ENCODE data around the gene KRT77. TPM values are rescaled to one million over a fixed set of nuclear protein-coding genes. Genes with fewer than 3 reads are reported as not detected.
"Not testable (repeated sequence)": the region's sequence is repeated elsewhere in the genome, so short reads cannot be mapped to it uniquely, and the experiment has no call there.

The KRT77 gene
- total RNA-seq (2014; rRNA removed) (not detected in 2 replicates), Bru-seq, nascent RNA (not detected), BruChase-seq, experiment 1, labeled RNA remaining after a 6-hour chase (not detected), BruChase-seq, experiment 2, labeled RNA remaining after a 2-hour chase (not detected)
- long read RNA-seq: 0 reads

DNA sequence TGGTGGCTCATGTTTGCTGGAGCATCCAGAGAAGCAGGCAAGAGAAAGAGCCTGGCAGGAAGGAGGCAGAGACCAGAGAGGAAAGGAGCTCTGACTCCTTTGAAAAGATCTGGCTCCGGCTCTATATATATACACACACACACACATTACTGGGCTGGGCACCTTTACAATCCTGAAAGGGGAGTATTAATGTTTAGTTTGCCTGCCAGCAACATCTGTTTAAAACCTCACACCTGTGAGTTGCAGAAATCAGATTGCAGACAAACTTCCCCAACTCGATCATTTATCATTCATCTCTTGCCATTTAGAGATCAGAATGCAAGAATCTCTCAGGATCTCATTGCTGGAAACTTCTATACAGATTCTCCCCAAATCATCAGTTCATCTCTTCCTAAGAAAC, at the start of gene KRT77:
Gene KRT77 (minus strand): TSS at position 101 of the 400 bp plus-strand sequence. CDS start 90 bp downstream, at position 11.
- no TSS peak for BruUV-seq (replicated peaks)
- no peaks in the 10 kb centered on the region for H3K36me3 ChIP-seq (ENCODE audit: low read depth, low read length)
- H3K4me2 ChIP-seq (ENCODE audit: low read length): no peak within 1 kb of the TSS
- no peaks in the 10 kb centered on the region for H4K20me1 ChIP-seq (ENCODE audit: low read length)
- ATAC-seq (no peak), DNase-seq (no peak)
- no peaks in the 10 kb centered on the region for H3K4me1 ChIP-seq (ENCODE audit: insufficient read depth, low read length)
- ChIA-PET POLR2A (ENCODE audit: unreplicated experiment) (no interaction called here), CTCF (no interaction called here)
- TF ChIP-seq EZH2 (IDR thresholded peaks at IDR 0.05; ENCODE audit: low read length, unreplicated experiment) (no peak), CTCF (conservative IDR thresholded peaks at IDR 0.05; ENCODE audit: low read depth, low read length) (no peak), EZH2phosphoT487 (IDR thresholded peaks at IDR 0.05; ENCODE audit: borderline replicate concordance, low read length) (no peak)
- no peak within 1 kb of the TSS for H3K4me3 ChIP-seq (ENCODE audit: low read length)
- no peaks in the 10 kb centered on the region for H3K9me2 ChIP-seq (replicated peaks; ENCODE audit: low read length)
- no peaks in the 10 kb centered on the region for H3F3A ChIP-seq (ENCODE audit: low read length, unreplicated experiment)
- intact Hi-C loops (cut with micrococcal nuclease): no loop called here
- H3K9me3 ChIP-seq (ENCODE audit: low read length): no peaks in the 10 kb centered on the region
- peaks cover 19% of the 10 kb centered on the region for H3K27me3 ChIP-seq (ENCODE audit: low read length)
- H3K79me2 ChIP-seq (ENCODE audit: low read length): no peaks in the 10 kb centered on the region
- no peak within 1 kb of the TSS for H3K27ac ChIP-seq (ENCODE audit: low read length)
- H2AFZ ChIP-seq (ENCODE audit: low read length): no peak within 1 kb of the TSS
- no peak within 1 kb of the TSS for H3K9ac ChIP-seq (ENCODE audit: low read length)

- Histone ChIP-seq H3K36me3 (ENCODE audit: low read depth, low read length) (no peaks in the 10 kb centered on the region), H3K4me1 (ENCODE audit: insufficient read depth, low read length) (no peaks in the 10 kb centered on the region), H3K9me3 (ENCODE audit: low read length) (no peaks in the 10 kb centered on the region), H3K27ac (ENCODE audit: low read length) (no peak overlapping the region), H3K4me2 (ENCODE audit: low read length) (no peak overlapping the region), H3F3A (ENCODE audit: low read length, unreplicated experiment) (no peaks in the 10 kb centered on the region), H3K9ac (ENCODE audit: low read length) (no peak overlapping the region), H3K9me2 (replicated peaks; ENCODE audit: low read length) (no peaks in the 10 kb centered on the region), H4K20me1 (ENCODE audit: low read length) (no peaks in the 10 kb centered on the region), H3K27me3 (ENCODE audit: low read length) (peaks cover 37% of the 10 kb centered on the region), H2AFZ (ENCODE audit: low read length) (no peak overlapping the region), H3K79me2 (ENCODE audit: low read length) (no peaks in the 10 kb centered on the region), H3K4me3 (ENCODE audit: low read length) (no peak overlapping the region)
- BruUV-seq (replicated peaks): no TSS peak
- TF ChIP-seq EZH2 (IDR thresholded peaks at IDR 0.05; ENCODE audit: low read length, unreplicated experiment): no peak
- TF ChIP-seq CTCF (conservative IDR thresholded peaks at IDR 0.05; ENCODE audit: low read depth, low read length): no peak
- TF ChIP-seq EZH2phosphoT487 (IDR thresholded peaks at IDR 0.05; ENCODE audit: borderline replicate concordance, low read length): no peak
- DNase-seq (no peak), ATAC-seq (no peak)
- ChIA-PET CTCF (no interaction called here), POLR2A (ENCODE audit: unreplicated experiment) (no interaction called here)
- intact Hi-C loops (cut with micrococcal nuclease): no loop called here
Observed at GRCh38 chr12:52752516-52752915, 49.2 kb upstream of the KRT77 start.

GRCh38 chr12:52751795-52752194, 48.5 kb upstream of the KRT77 start:
- ChIA-PET POLR2A (ENCODE audit: unreplicated experiment) (no interaction called here), CTCF (no interaction called here)
- H3K9me3 ChIP-seq (ENCODE audit: low read length): no peaks in the 10 kb centered on the region
- H3K36me3 ChIP-seq (ENCODE audit: low read depth, low read length): no peaks in the 10 kb centered on the region
- H3K4me1 ChIP-seq (ENCODE audit: insufficient read depth, low read length): no peaks in the 10 kb centered on the region
- H3K4me2 ChIP-seq (ENCODE audit: low read length): no peak overlapping the region
- no peaks in the 10 kb centered on the region for H3K79me2 ChIP-seq (ENCODE audit: low read length)
- no peak overlapping the region for H3K27ac ChIP-seq (ENCODE audit: low read length)
- H2AFZ ChIP-seq (ENCODE audit: low read length): no peak overlapping the region
- H3K4me3 ChIP-seq (ENCODE audit: low read length): no peak overlapping the region
- BruUV-seq (replicated peaks): no TSS peak
- H3K9me2 ChIP-seq (replicated peaks; ENCODE audit: low read length): no peaks in the 10 kb centered on the region
- ATAC-seq (no peak), DNase-seq (no peak)
- H3K27me3 ChIP-seq (ENCODE audit: low read length): peaks cover 44% of the 10 kb centered on the region
- no peak for TF ChIP-seq CTCF (conservative IDR thresholded peaks at IDR 0.05; ENCODE audit: low read depth, low read length)
- TF ChIP-seq EZH2 (IDR thresholded peaks at IDR 0.05; ENCODE audit: low read length, unreplicated experiment): no peak
- no peak for TF ChIP-seq EZH2phosphoT487 (IDR thresholded peaks at IDR 0.05; ENCODE audit: borderline replicate concordance, low read length)
- no peak overlapping the region for H3K9ac ChIP-seq (ENCODE audit: low read length)
- no peaks in the 10 kb centered on the region for H3F3A ChIP-seq (ENCODE audit: low read length, unreplicated experiment)
- intact Hi-C loops (cut with micrococcal nuclease): no loop called here
- no peaks in the 10 kb centered on the region for H4K20me1 ChIP-seq (ENCODE audit: low read length)

DNA sequence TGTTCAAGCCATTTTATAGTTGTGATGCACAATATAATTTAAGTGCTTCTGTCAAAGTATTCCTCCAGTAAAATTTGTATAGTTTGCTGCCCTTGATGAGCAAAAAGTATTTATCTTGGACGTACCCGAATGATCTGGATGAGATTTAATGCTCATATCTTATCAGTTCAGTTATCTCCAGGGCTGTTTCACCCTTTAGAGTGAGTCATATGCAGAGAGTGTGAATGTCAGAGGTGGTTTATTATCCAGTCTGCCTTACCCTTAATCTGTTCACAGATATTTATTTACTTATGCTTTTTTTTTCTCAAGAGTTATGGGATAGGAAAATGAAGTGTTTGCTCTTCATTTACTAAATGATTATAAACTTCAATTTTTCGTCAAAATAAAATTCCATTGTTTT, 47.2 kb upstream of the KRT77 start:
- CTCF ChIA-PET; H4K20me1 ChIP-seq (ENCODE audit: low read length); BruUV-seq (replicated peaks); H3F3A ChIP-seq (ENCODE audit: low read length, unreplicated experiment); H3K4me2 ChIP-seq (ENCODE audit: low read length); H2AFZ ChIP-seq (ENCODE audit: low read length); H3K4me1 ChIP-seq (ENCODE audit: insufficient read depth, low read length); H3K9ac ChIP-seq (ENCODE audit: low read length); H3K79me2 ChIP-seq (ENCODE audit: low read length); H3K9me2 ChIP-seq (replicated peaks; ENCODE audit: low read length); intact Hi-C loops (cut with micrococcal nuclease); H3K4me3 ChIP-seq (ENCODE audit: low read length); POLR2A ChIA-PET (ENCODE audit: unreplicated experiment); H3K36me3 ChIP-seq (ENCODE audit: low read depth, low read length); ATAC-seq; H3K9me3 ChIP-seq (ENCODE audit: low read length); H3K27ac ChIP-seq (ENCODE audit: low read length); DNase-seq: not testable (repeated sequence)
- H3K27me3 ChIP-seq (ENCODE audit: low read length): peaks cover 54% of the 10 kb centered on the region

All from PC-3 (cell line).